GM19099 (cell line): ENCODE data around the gene SCMH1.
A peak's percentile ranks its signal among the peaks of the same experiment; 100 is the strongest.

Experiments
- POLR2A ChIP-seq: IDR thresholded peaks from 3 replicates; pipeline ENCODE4 v1.6.1; 2011; ENCODE audit warnings: low read depth; ENCODE audit not compliant: insufficient read length; ENCODE audit errors: extremely low read depth

Gene SCMH1

DNA sequence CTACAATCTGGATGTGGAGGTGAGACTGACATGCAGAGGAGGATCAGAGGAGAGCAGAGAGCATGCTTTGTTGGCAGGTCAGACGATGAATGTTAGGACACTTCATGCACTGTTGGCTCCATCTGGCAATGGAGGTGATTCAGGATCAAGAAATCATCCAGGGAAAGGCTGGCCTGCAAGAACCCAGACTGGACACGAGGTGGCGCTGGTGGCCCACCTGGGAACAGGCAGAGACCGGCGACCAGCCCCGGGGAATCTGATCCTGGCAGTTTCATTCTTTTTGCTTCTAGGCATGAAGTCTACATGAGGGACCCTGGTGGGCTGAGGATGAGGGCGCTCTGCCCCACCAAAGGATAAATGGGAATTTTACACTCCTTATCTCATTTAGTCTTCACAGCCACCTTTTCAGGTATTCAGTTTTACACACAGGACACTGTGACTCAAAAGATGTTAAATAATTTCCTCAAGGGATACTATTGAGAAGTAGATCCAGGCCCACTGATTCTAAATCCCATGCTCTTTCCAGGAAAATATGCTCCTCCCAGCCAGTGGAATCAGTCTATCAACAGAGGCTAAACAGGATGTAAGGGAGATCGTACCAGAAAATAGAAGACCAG lies 26.2 kb upstream of the SCMH1 start:
- TF ChIP-seq POLR2A = no peak

DNA sequence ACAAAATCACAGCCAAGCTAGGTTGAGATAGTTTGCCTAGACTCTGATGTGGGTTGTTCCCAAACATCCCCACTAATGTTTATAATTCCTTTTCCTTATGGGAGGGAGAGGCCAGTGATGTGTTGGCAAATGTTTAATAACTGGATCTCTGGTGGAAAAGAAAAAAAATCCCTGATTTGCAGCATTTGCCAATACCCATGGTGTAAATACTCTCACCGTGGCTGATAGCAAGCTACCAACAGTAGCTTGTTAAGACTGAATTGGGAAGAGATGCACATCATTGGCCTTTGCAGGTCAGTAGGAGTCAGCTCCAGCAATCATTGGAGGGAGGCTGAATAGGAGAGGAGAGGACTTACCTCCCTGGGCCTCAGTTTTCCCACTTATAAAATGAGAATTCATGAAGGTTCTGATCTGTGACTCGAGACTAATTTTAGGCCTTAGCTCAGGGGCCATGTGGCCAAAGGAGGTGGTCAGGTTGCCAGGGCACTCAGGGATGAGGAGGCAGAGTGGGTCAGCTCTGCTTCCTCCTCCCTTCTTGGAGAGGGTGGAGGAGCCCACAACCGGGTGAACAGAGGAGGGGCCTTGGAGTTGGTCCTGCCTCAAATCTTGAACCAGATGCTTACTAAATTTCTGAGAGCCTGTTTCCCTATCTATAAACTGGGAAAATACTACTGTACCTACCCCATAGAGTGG lies 20.0 kb upstream of the SCMH1 start:
- TF ChIP-seq POLR2A = no peak

DNA sequence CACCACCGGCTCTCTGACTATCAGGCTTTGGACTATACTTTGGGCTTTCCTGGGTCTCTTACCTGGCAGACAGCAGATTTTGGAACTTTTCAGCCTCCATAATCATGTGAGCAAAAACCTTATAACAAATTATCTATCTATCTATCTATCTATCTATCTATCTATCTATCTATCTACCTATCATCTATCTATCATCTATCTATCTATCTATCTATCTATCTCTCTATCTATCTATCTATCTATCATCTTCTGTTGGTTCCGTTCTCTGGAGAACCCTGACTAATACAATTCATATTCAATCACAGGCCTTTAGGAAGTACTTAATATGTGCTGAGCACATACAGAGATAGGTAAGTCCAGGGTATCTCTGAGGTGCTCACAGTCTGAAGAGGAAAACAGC lies 18.7 kb upstream of the SCMH1 start:
- no peak for TF ChIP-seq POLR2A

DNA sequence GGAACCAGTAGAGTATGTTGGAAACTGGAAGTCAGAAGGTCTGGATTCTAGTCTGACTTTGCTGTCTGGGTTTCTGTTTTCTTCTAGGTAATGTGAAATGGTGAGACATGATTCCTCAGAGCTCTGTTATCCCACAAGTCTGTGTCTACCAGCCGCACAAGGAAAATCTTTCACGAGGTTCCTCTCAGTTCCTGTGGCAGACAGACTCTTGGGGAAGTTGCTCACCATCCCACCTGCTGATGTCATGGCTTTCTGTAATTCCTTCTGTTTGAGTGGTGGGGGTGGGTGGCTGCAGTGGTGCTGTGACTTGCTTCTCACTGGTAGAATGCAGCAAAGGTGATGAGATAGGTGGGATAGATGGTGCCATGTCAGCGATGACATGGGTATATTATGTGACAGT lies 17.1 kb upstream of the SCMH1 start:
- TF ChIP-seq POLR2A = no peak

DNA sequence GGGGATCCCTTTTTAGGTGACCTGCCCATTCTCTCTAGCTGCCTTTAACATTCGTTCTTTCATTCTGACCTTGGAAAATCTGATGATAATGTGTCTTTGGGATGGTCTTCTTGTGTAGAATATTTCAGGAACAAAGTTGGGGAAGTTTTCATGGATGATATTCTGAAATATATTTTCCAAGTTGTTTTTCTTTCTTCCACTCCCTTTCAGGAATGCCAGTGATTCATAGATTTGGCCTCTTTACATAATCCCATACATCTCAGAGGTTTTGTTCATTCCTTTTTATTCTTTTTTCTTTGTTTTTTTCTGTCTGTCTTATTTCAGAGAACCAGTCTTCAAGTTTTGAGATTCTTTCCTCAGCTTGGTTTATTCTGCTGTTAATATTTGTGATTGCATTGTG lies 13.9 kb upstream of the SCMH1 start:
- no peak for TF ChIP-seq POLR2A

DNA sequence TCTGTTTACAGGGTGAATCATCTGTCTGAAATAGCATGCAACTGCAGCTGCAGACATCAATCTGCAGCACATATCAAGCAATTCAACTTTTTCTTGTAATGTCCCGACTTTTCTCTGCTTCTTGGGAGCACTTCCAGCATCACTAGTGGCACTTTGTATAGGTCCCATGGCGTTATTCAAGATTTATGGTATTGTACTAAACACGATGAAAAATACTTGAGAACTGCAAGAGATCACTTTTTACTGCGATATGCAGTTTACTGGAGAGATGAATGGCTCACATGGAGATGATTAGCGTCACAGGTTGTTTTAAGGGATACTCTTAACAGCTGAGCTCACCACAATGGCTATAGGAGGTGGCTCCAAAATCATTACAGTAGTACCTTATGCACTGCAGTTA lies 7.2 kb upstream of the SCMH1 start:
- TF ChIP-seq POLR2A = no peak

DNA sequence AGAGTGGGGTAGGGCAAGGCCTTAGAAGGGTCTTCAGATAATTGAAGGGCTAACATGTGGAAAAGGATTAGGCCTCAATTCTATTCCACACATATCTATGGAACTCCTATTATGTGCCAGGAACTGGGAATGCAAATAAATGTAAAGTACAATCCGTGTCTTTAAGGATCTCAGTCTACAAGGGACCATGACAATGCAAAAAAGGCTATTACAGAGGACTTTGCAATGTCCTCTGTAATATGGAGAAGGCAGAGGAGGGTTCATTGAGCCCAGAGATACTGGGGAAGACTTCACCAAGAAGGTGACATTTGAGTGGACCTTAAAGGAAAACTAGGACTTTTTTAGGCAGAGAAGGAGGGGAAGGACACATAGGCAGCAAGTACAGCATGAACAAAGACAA lies 4.5 kb upstream of the SCMH1 start:
- no peak for TF ChIP-seq POLR2A

DNA sequence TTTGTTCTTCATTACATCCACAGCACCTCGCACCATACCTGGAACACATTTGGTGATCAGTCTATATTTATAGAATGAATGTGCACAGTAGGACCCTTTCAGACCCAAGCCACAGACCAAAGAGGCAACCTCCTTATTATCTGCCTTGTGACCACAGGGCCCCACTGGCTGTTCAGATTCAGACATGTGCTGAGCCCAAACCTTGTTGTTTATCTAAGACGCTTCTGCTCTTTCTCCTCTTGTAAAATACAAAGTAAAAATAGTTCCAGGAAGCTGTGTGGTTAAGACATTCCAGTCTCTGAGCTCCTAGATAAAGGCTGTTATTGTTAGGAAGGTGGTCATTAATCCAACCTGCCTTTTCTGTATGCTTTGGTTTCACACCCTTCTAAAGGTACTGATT lies 3.6 kb upstream of the SCMH1 start:
- no peak for TF ChIP-seq POLR2A

DNA sequence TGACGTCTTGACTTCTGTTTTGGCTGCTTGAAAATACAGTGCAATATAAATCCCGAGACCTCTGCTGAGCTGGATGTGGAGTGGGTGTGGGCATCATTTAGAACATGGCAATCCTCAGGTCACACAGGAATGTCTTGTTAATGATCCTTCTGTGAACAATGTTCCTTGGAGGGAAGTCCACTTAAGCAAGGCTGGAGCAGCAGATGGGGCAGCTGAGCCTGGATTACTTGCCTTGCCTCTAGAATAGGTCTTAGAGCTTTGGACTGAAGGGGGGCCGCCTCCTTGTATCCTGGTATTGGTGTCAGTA lies 926 bp upstream of the SCMH1 start:
- no peak for TF ChIP-seq POLR2A

DNA sequence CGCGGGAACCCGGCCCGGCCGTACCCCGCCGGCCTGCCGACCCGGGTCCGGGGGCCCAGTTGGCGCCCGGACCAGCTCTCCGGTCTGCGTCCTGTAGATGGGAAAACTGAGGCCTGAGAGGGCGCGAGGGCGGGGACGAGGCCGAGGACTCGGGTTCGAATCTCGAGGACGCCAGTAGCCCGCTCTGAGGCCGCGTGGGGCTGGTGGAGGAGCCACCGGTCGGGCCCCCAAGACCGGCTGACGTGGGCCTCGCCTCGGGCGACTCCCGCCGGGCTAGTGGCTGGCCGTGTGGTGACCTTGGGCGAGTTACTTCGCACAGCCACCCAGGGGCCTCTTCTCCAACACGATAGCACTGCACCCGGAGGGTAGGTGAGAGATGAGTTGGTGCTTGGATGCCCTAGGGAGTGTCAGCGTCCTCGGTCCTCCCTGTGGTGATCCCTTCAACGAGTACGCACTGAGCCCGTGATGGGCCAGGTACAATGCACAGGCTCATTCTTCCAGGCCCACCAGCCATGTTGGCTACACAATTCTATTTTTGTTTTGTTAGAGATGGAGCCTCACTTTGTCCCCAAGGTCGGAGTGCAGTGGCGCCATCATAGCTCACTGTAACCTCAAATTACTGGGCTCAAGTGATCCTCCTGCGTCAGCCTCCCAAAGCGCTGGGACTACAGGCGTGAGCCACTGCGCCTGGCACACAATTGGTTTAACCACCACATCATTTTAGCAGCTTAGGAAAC lies 404 bp upstream of the SCMH1 start:
- TF ChIP-seq POLR2A = peak; percentile 58

DNA sequence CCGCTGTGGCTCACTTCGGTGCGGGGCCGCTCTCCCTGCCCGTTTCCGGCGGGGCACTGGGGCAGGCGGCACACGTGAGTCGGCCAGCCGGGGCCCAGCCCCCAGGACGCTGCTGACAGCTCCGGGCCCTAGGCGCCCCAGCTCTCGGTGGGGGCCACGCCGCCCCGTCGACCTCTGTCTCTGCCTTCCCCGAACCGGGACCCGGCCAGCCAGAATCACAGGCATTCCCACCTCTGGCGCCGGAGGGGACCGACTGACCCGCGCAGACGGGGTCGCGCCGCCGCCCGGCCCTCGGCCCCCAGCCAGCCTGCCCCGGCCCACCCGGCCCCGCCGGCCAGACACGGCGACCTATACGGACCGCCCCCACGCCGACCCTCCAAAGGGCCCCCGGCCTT lies 755 bp downstream of the SCMH1 start:
- TF ChIP-seq POLR2A = peak; percentile 57

DNA sequence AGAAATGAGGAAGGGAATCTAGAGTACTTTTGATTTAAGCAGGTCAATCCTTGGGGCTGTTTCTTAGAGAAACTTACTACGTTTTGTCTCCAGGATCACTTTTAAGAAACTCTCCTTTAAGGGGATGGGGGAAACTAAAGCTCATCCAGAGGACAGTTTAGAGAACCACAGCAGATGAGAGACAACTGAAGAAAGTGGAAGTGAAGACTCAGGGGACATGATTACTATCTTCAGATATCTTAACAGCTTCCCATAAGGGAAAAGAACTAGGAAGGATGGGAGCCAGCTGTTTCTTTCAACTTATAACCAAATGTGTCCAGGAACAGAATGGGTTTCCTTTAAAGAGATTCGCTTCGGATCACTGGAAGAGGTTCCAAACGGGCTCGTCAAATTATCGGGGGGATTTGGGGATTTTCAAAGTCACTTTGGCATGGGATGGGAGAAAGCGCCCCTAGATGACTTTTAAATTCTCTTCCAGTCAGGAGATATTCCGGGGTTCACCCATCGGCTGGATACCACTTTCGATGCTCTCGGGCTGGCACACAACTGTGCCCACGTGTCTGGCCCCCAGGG lies 1.2 kb downstream of the SCMH1 start:
- TF ChIP-seq POLR2A = no peak

DNA sequence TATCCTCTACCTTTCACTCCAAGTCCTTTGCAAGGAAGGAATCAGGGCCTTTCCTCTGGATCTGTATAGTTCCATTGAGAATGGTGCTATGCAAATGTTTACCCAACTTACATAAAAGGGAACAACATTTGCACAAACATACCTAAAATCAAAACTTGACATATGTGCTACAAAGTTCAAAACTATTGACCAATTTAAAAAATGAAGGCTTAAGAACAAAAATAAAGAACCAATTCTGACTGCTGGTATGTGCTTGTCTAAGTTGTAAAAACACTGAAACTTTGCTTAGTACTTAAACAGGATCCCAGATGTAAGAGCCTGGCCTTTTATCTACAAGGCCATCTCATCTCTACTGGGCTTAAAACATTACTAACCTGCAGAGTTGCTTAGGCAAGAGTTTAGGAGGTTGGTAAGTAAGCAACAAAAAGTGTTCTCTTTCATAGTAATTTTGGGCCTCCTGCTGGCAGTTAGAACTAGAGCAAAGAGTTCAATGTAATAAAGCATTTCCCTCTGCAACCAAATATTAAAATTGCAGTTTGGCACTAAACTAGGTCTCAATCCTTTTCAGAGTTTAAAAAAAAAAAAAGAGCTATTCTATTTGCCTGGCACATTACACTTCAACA lies 2.0 kb downstream of the SCMH1 start:
- TF ChIP-seq POLR2A = no peak

DNA sequence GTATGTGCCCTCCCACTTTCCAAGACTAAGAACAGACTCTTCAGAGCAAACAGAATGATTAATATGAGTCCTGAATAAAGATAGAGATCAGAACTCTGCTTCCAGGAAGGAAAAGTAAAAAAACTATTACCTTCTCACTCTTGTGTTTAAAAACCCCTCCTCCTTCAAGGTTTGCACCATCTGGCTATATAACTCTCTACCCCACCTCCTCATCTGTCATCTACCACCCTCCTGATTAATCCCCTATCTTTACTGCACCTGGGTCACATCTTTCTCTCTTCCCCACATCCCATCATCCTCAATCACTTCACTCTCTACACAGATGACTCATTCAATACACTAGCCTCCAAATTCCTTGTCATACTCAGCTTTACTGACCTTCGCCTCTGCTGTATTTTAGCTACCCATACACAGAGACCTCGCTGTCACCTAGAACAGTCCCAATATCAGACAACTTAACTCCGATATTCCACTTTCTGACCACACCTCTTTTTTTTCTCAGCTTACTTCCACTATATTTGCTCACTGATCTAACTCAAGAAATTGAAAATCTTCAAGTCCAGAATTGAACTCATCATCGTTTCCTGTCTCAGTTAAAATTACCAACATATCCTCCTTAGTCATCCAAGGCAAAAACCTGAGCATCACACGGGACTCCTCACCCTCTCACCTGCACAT lies 3.7 kb downstream of the SCMH1 start:
- TF ChIP-seq POLR2A = no peak

DNA sequence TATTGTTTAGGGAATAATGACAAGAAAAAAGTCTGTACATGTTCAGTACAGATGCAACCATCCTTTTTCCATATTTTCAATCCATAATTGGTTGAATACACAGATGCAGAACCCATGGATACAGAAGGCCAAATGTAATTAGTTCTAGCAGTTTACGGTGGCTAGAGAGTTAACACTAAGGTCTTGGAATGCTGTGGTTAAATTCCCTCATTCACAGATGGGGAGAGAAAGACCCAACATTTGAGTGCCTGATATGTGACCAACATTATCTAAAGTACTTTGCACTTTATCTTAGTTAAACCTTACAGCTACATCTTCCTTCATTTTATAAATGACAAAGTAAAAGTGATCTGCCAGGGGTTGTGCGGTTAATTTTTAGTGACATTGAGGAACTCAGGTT lies 5.3 kb downstream of the SCMH1 start:
- no peak for TF ChIP-seq POLR2A
